HG03571 (cell line): ENCODE data around the gene CNST.
"Not testable (repeated sequence)": the region's sequence is repeated elsewhere in the genome, so short reads cannot be mapped to it uniquely, and the experiment has no call there.

Experiments used
- ATAC-seq: cut with Tn5 transposase; IDR thresholded peaks from one replicate; pipeline ENCODE4 v1.9.1; 2021; ENCODE audit not compliant: unreplicated experiment

CNST gene

DNA sequence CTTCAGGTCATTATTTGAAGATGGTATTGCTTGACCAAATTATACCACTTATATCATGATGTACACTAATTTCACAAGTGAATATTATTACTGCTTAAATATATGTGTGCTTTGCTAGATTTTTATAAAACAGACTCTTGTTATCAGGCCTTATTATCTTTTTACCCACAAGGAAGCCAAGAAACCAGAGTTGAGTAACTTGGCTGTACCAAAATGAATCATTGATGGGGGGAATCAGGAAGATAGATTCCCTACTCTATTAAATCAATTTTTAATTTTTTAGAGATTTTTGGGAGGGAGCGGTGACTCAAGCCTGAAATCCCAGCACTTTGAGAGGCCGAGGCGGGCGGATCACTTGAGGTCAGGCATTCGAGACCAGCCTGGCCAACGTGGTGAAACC, 141.9 kb downstream of the CNST start:
- no peak for ATAC-seq

DNA sequence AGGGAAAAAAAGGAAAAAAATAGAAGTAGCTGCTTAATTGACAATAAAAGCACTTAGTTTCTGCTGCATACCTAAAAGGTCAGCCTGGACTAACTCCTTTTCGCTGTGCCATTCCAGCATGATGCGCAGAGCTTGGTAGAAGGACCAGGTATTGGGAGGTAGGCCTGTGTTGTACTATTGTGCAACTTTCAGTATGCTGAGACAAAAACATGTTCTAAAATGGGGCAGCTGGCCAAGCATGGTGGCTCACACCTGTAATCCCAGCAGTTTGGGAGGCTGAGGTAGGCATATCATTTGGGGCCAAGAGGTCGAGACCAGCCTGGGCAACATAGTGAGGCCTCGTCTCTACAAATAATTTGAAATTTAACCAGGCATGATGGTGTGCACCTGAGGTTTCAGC, 142.9 kb downstream of the CNST start:
- ATAC-seq: no peak

DNA sequence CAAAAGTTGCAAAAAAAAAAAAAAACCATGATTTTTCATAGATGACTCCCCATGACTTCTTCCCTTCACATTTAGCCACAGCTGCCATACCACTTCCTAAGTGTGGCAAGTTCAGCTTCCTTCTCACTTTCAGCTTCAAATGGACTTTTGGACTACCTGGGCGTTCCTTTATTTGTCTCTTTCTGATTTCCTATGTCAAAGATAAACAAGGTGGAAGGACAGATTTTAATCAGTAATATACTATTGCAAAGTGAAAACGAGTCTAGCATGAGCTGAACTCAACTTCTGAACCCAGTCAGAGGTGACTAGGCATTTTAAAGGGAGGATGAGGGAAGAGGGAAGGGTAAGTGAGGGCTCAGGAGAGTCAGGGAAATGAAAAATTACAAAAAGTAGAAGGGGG, 143.6 kb downstream of the CNST start:
- no peak for ATAC-seq

DNA sequence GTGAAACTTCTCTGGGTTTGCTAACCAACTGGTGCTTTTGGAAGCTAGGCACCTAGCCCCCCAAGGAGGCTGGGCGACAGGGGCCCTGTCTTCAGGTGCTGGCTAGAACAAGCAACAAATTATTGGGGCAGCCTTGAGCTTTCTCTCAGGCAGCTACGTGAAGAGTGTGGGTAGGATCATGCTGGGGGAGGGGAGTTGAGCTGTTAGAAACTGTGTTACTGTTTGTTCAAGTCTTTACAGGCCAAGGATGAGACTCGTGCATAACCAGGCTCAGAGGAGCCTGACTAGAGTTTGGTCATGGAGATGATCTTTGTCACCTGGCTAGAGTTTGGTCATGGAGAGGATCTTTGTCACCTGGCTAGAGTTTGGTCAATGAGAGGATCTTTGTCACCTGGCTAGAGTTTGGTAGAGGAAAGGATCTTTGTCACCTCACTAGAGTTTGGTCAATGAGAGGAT, 145.3 kb downstream of the CNST start:
- no peak for ATAC-seq

DNA sequence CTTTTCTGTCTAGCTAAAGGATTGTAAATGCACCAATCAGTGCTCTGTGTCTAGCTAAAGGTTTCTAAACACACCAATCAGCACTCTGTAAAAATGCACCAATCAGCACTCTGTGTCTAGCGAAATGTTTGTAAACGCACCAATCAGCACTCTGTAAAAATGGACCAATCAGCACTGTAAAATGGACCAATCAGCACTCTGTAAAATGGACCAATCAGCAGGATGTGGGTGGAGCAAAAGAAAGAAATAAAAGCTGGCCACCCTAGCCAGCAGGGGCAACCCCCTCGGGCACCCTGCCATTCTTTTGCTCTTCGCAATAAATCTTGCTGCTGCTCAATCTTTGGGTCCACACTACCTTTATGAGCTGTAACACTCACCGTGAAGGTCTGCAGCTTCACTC, 146.2 kb downstream of the CNST start:
- not testable (repeated sequence) for ATAC-seq
